Upper lobe of left lung (tissue), 6 donors: ENCODE measurements around the gene GSTM5. TPM values are rescaled to one million over a fixed set of nuclear protein-coding genes. Genes with fewer than 3 reads are reported as not detected.

Source experiments
- ATAC-seq, 2 donors: fragments of 200-7000 bp; cut with Tn5 transposase; one replicate each; pipeline ENCODE4 v1.9.1; 2022; ENCODE audit warnings: mild to moderate bottlenecking in 2 of 2, moderate library complexity in 2 of 2; ENCODE audit not compliant: low FRiP score in 2 of 2
- DNase-seq, 2 donors: peaks; one replicate each; pipeline ENCODE4 v3.0.0-alpha.2; 2019 to 2020
- H3K27ac ChIP-seq, 4 donors: fragments of 200-600 bp; sonication (generic); one replicate each; pipeline ENCODE4 v1.5.1; 2016 to 2019
- H3K27me3 ChIP-seq, 4 donors: fragments of 200-600 bp; sonication (generic); one replicate each; pipeline ENCODE4 v1.5.1; 2017 to 2019
- H3K36me3 ChIP-seq, 4 donors: fragments of 200-600 bp; sonication (generic); one replicate each; pipeline ENCODE4 v1.5.1; 2016 to 2019
- H3K4me1 ChIP-seq, 4 donors: fragments of 200-600 bp; sonication (generic); one replicate each; pipeline ENCODE4 v1.5.1; 2018 to 2019
- H3K4me3 ChIP-seq, 4 donors: fragments of 200-600 bp; sonication (generic); one replicate each; pipeline ENCODE4 v1.5.1; 2017 to 2019; ENCODE audit warnings: mild to moderate bottlenecking in 2 of 4, moderate library complexity in 1 of 4
- H3K9me3 ChIP-seq, 4 donors: fragments of 200-600 bp; sonication (generic); one replicate each; pipeline ENCODE4 v1.5.1; 2018 to 2019
- CTCF ChIP-seq, 6 experiments: fragments of 450-650 bp in 4 of 6; fragments of 200-600 bp in 2 of 6; sonication (generic) in 2 of 6; IDR thresholded peaks; one replicate each; pipeline ENCODE4 v1.5.1; 2016 to 2019; ENCODE audit warnings: antibody characterized with exemption in 6 of 6
- EP300 ChIP-seq, 4 donors: sonication (generic); formaldehyde crosslinking; IDR thresholded peaks; one replicate each; pipeline ENCODE4 v1.5.1; 2017; ENCODE audit warnings: antibody characterized with exemption in 4 of 4, control low read depth in 2 of 4
- POLR2A ChIP-seq, 4 donors: fragments of 450-650 bp; IDR thresholded peaks; one replicate each; pipeline ENCODE4 v1.5.1; 2016 to 2017; ENCODE audit warnings: antibody characterized with exemption in 4 of 4, mild to moderate bottlenecking in 2 of 4
- POLR2AphosphoS5 ChIP-seq, 2 donors: sonication (generic); formaldehyde crosslinking; IDR thresholded peaks; one replicate each; pipeline ENCODE4 v1.5.1; 2017; ENCODE audit warnings: antibody characterized with exemption in 2 of 2
- WGBS, 2 donors: methylation state at CpG; one replicate each; pipeline ENCODE4 v1.1.5; 2017 to 2018; 5-methylcytosine and 5-hydroxymethylcytosine counted together
- total RNA-seq, 6 donors: library from RNA; depleted of rRNA in 4 of 6; stranded (reverse); fragments of >200 nt in 4 of 6; gene quantifications; one replicate each; pipeline versions ENCODE4 v1.1.0 to v1.2.1, GENCODE V29; 2016 to 2021
- donor health status: DM: no; HTN: no; CAD: no; lungs with moderate emphysema.
- donor health status: DM: no; HTN: yes; CAD: no; lungs with severe emphysema.

The GSTM5 gene
- total RNA-seq, 6 donors from 2014 or later: 1.00 to 24.3 (median 8.3) TPM

- Histone ChIP-seq H3K4me1 (no peaks in the 10 kb centered on the region), H3K4me3 (no peak overlapping the region), H3K27me3 (no peaks in the 10 kb centered on the region), H3K36me3 (no peaks in the 10 kb centered on the region), H3K9me3 (no peaks in the 10 kb centered on the region), H3K27ac (no peak overlapping the region)
- TF ChIP-seq POLR2A (IDR thresholded peaks at IDR 0.05) (no peak), POLR2AphosphoS5 (IDR thresholded peaks at IDR 0.05) (no peak), CTCF (IDR thresholded peaks at IDR 0.05) (no peak), EP300 (IDR thresholded peaks at IDR 0.05) (no peak)
- no peak for DNase-seq
- ATAC-seq: no peak
These were observed 37.2 kb downstream of the GSTM5 start for GRCh38 chr1:109749221-109749620.

- Histone ChIP-seq H3K4me1 (no peaks in the 10 kb centered on the region), H3K36me3 (no peaks in the 10 kb centered on the region), H3K9me3 (no peaks in the 10 kb centered on the region), H3K27me3 (no peaks in the 10 kb centered on the region), H3K4me3 (no peak overlapping the region), H3K27ac (no peak overlapping the region)
- 86 to 92% methylated on average over 4 to 11 of the region's 11 CpGs for whole genome bisulfite sequencing, 2 donors
- DNase-seq (no peak), ATAC-seq (no peak)
- TF ChIP-seq EP300 (IDR thresholded peaks at IDR 0.05): no peak
- TF ChIP-seq CTCF (IDR thresholded peaks at IDR 0.05): no peak
- no peak for TF ChIP-seq POLR2A (IDR thresholded peaks at IDR 0.05)
- no peak for TF ChIP-seq POLR2AphosphoS5 (IDR thresholded peaks at IDR 0.05)
These were observed 38.3 kb downstream of the GSTM5 start for GRCh38 chr1:109750241-109750882.

- 93 to 95% methylated on average over 5 to 6 of the region's 6 CpGs for WGBS, 2 donors
- DNase-seq (no peak), ATAC-seq (no peak)
- Histone ChIP-seq H3K4me1 (no peaks in the 10 kb centered on the region), H3K27ac (no peak overlapping the region), H3K9me3 (no peaks in the 10 kb centered on the region), H3K36me3 (no peaks in the 10 kb centered on the region), H3K27me3 (no peaks in the 10 kb centered on the region), H3K4me3 (no peak overlapping the region)
- TF ChIP-seq EP300 (IDR thresholded peaks at IDR 0.05) (no peak), CTCF (IDR thresholded peaks at IDR 0.05) (no peak), POLR2A (IDR thresholded peaks at IDR 0.05) (no peak), POLR2AphosphoS5 (IDR thresholded peaks at IDR 0.05) (no peak)
These were observed 38.9 kb downstream of the GSTM5 start for GRCh38 chr1:109750920-109751319.

- ATAC-seq (no peak), DNase-seq (peak in 1 of 2 donors; percentile 3)
- no peaks in the 10 kb centered on the region for H3K9me3 ChIP-seq
- WGBS, 2 donors: 85 to 91% methylated on average over 10 to 12 of the region's 12 CpGs
- H3K4me3 ChIP-seq: no peak overlapping the region
- no peaks in the 10 kb centered on the region for H3K4me1 ChIP-seq
- TF ChIP-seq POLR2A (IDR thresholded peaks at IDR 0.05) (no peak), POLR2AphosphoS5 (IDR thresholded peaks at IDR 0.05) (no peak), EP300 (IDR thresholded peaks at IDR 0.05) (no peak), CTCF (IDR thresholded peaks at IDR 0.05) (no peak)
- no peaks in the 10 kb centered on the region for H3K36me3 ChIP-seq
- H3K27ac ChIP-seq: no peak overlapping the region
- H3K27me3 ChIP-seq: no peaks in the 10 kb centered on the region
These were observed 39.6 kb downstream of the GSTM5 start for GRCh38 chr1:109751531-109752260.
